Astrocyte of the spinal cord (primary cell): ENCODE measurements around the gene RGS6.

Source experiments
- DNase-seq: peaks from one replicate; pipeline ENCODE4 v3.0.0; 2011; ENCODE audit warnings: low read depth, low spot score
- H3K4me3 ChIP-seq: 2 replicates; pipeline ENCODE4 v1.5.1; 2011; ENCODE audit warnings: low read depth, mild to moderate bottlenecking, low read length, moderate library complexity
- CTCF ChIP-seq: IDR thresholded peaks from 2 replicates; pipeline ENCODE4 v1.5.1; 2012; ENCODE audit warnings: low read depth, mild to moderate bottlenecking, low read length, inconsistent platforms
- in situ Hi-C: cut with HindIII; loops from 2 replicates; pipeline ENCODE4 v1.10.0; 2017; ENCODE audit warnings: low sequenced_read_pairs

RGS6 gene

GRCh38 chr14:72336311-72336980 is 404.2 kb downstream of the RGS6 start:
- DNase-seq = no peak
- H3K4me3 ChIP-seq = no peak overlapping the region
- TF ChIP-seq CTCF = no peak
- in situ Hi-C loops = no loop called here

- no peak for TF ChIP-seq CTCF
- no peak overlapping the region for H3K4me3 ChIP-seq
- in situ Hi-C loops = no loop called here
- DNase-seq = no peak
Observed at GRCh38 chr14:72341237-72341636, 409.0 kb downstream of the RGS6 start.

- in situ Hi-C loops = no loop called here
- TF ChIP-seq CTCF = no peak
Observed at GRCh38 chr14:72341686-72342085, 409.5 kb downstream of the RGS6 start.

GRCh38 chr14:72347118-72347517 is 414.9 kb downstream of the RGS6 start:
- no peak for DNase-seq
- in situ Hi-C loops = no loop called here
- no peak for TF ChIP-seq CTCF
- no peak overlapping the region for H3K4me3 ChIP-seq

More at GRCh38 chr14:72341686-72342085, 409.5 kb downstream of the RGS6 start:
- no peak overlapping the region for H3K4me3 ChIP-seq
- DNase-seq = no peak

- H3K4me3 ChIP-seq = no peak overlapping the region
- DNase-seq = no peak
- TF ChIP-seq CTCF = no peak
- in situ Hi-C loops = no loop called here
Observed at GRCh38 chr14:72350215-72350614, 418.0 kb downstream of the RGS6 start.

- DNase-seq = no peak
- in situ Hi-C loops = no loop called here
- no peak for TF ChIP-seq CTCF
- H3K4me3 ChIP-seq = no peak overlapping the region
Observed at GRCh38 chr14:72352012-72352411, 419.8 kb downstream of the RGS6 start.

GRCh38 chr14:72366619-72367018 is 434.4 kb downstream of the RGS6 start:
- TF ChIP-seq CTCF = no peak
- in situ Hi-C loops = no loop called here
- DNase-seq = no peak
- no peak overlapping the region for H3K4me3 ChIP-seq
